Nephron progenitor cell (in vitro differentiated cells): Measurements from ENCODE around the gene CASS4.
A peak's percentile ranks its signal among the peaks of the same experiment; 100 is the strongest.

Source experiments
- DNase-seq: peaks from one replicate; pipeline ENCODE4 v3.0.0; 2021
- H3K27ac Mint-ChIP-seq: 2 replicates; pipeline ENCODE4 v1.8.0; 2021; ENCODE audit warnings: mild to moderate bottlenecking, moderate library complexity, mixed read lengths
- H3K27me3 Mint-ChIP-seq: 2 replicates; pipeline ENCODE4 v1.8.0; 2021; ENCODE audit warnings: mild to moderate bottlenecking, low read depth, mixed read lengths; ENCODE audit not compliant: poor library complexity
- H3K36me3 Mint-ChIP-seq: 2 replicates; pipeline ENCODE4 v1.8.0; 2021; ENCODE audit warnings: low read depth, mixed read lengths
- H3K4me1 Mint-ChIP-seq: 2 replicates; pipeline ENCODE4 v1.8.0; 2021; ENCODE audit warnings: mixed read lengths
- H3K4me3 Mint-ChIP-seq: 2 replicates; pipeline ENCODE4 v1.8.0; 2021; ENCODE audit warnings: mild to moderate bottlenecking, moderate library complexity, mixed read lengths
- H3K9me3 Mint-ChIP-seq: 2 replicates; pipeline ENCODE4 v1.8.0; 2021; ENCODE audit warnings: mild to moderate bottlenecking, moderate library complexity, mixed read lengths
- CTCF ChIP-seq: fragments of 200-600 bp; sonication (generic); IDR thresholded peaks from 2 replicates; pipeline ENCODE4 v1.5.0; 2021; ENCODE audit warnings: antibody characterized with exemption

CASS4 gene

GRCh38 chr20:56381501-56381900 is 30.6 kb upstream of the CASS4 start:
- no peaks in the 10 kb centered on the region for H3K9me3 Mint-ChIP-seq
- peaks cover 76% of the 10 kb centered on the region for H3K36me3 Mint-ChIP-seq

DNA sequence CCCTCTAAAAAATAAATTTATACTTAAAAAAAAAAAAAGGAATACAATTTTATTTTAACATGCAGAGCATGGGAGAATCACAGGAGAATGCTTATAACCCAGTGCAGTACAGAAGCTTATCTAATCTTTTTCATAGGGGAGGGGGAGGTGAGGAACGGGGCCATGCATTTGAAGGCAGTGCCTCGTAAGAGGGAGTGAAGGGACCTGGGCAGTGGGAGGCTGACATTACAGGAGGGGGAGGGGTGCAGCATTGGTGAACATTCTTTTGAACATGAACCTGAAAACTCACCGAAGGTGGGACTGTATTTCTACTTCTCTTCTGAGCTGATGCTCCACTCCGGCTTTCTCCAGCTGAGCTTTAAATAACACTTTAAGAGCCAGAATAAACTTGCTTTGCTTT is 29.4 kb upstream of the CASS4 start:
- no peak for TF ChIP-seq CTCF
- H3K4me3 Mint-ChIP-seq = no peak overlapping the region
- no peak overlapping the region for H3K27ac Mint-ChIP-seq

More at GRCh38 chr20:56381501-56381900, 30.6 kb upstream of the CASS4 start:
- Mint-ChIP-seq H3K4me3 (no peak overlapping the region), H3K4me1 (peaks cover 10% of the 10 kb centered on the region), H3K27ac (peak overlapping the region; percentile 61), H3K27me3 (no peaks in the 10 kb centered on the region)
- TF ChIP-seq CTCF = no peak
- DNase-seq = no peak

DNA sequence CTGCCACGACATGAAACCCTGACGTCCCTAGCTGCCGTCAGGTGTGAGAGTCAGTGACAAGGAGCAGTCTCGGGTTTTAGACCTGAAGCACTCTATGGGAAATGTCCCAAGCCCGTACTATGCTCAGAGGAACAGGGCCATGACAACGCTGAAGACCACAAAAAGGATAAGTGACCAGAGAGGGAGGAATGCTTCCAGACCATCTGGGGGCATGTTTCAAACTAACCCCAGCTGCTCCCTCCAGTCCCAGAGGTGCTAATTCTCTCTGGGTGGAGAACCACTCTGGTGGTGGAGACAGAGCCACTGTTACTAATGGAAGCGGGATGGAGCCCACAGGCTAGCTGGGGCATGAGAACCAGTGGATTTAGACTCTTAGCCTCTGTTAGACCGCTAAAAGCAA is 28.7 kb upstream of the CASS4 start:
- H3K9me3 Mint-ChIP-seq = no peaks in the 10 kb centered on the region
- H3K4me3 Mint-ChIP-seq = no peak overlapping the region
- peaks cover 76% of the 10 kb centered on the region for H3K36me3 Mint-ChIP-seq
- H3K4me1 Mint-ChIP-seq = peaks cover 10% of the 10 kb centered on the region
- H3K27ac Mint-ChIP-seq = no peak overlapping the region
- no peaks in the 10 kb centered on the region for H3K27me3 Mint-ChIP-seq
- DNase-seq = no peak
- no peak for TF ChIP-seq CTCF

More for the DNA sequence above, 29.4 kb upstream of the CASS4 start:
- DNase-seq = no peak
- Mint-ChIP-seq H3K9me3 (no peaks in the 10 kb centered on the region), H3K36me3 (peaks cover 76% of the 10 kb centered on the region), H3K4me1 (peaks cover 10% of the 10 kb centered on the region), H3K27me3 (no peaks in the 10 kb centered on the region)

DNA sequence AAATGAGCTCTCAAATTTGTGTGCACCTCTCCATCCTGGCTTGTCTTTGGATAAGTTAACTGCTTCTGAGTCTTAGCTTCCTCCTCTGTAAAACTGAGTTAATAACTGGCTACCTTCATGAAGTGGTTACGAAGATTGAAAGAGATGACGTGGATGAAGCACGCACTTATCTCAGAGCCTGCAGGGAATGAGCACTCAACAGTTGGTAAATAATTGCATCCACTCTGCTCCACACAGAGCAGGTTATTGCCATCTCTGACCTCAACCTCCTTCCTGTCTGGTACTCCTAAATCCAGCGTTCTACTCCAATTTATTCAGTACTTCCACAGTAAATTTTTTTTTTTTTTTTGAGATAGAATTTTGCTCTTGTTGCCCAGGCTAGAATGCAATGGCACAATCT is 26.9 kb upstream of the CASS4 start:
- Mint-ChIP-seq H3K9me3 (no peaks in the 10 kb centered on the region), H3K4me3 (no peak overlapping the region), H3K36me3 (peaks cover 79% of the 10 kb centered on the region), H3K27ac (no peak overlapping the region), H3K27me3 (no peaks in the 10 kb centered on the region), H3K4me1 (peaks cover 25% of the 10 kb centered on the region)
- TF ChIP-seq CTCF = no peak
- DNase-seq = no peak

DNA sequence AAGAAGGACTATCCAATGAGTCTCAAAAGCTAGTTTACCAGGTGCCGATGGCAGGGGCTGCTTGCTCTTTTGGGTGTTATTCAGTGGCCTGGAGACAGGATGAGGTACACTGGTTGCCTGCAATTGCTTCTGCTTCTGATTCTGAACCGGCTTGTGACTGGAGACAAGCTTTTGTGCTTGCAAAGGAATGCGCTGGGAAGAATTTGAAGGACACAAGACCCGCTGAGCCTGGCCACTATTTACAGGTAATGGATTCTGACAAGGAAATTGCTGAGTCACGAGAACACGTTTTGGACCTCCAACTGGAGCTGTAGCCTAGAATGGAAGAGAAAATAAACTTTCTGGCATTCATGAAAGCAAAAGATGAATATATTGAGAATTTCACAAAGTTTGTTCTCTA is 25.8 kb upstream of the CASS4 start:
- no peaks in the 10 kb centered on the region for H3K9me3 Mint-ChIP-seq
- H3K4me1 Mint-ChIP-seq = peaks cover 36% of the 10 kb centered on the region
- H3K27ac Mint-ChIP-seq = no peak overlapping the region
- no peaks in the 10 kb centered on the region for H3K27me3 Mint-ChIP-seq
- TF ChIP-seq CTCF = no peak
- no peak for DNase-seq
- H3K4me3 Mint-ChIP-seq = no peak overlapping the region
- peaks cover 71% of the 10 kb centered on the region for H3K36me3 Mint-ChIP-seq

- no peaks in the 10 kb centered on the region for H3K9me3 Mint-ChIP-seq
- no peaks in the 10 kb centered on the region for H3K27me3 Mint-ChIP-seq
- peaks cover 36% of the 10 kb centered on the region for H3K4me1 Mint-ChIP-seq
- TF ChIP-seq CTCF = no peak
- peaks cover 50% of the 10 kb centered on the region for H3K36me3 Mint-ChIP-seq
- H3K4me3 Mint-ChIP-seq = no peak overlapping the region
- DNase-seq = no peak
- peak overlapping the region; percentile 15 for H3K27ac Mint-ChIP-seq
Measured at GRCh38 chr20:56388882-56389281, 23.2 kb upstream of the CASS4 start.
